HS-5 (cell line): Measurements from ENCODE around the gene OGFR.

Source experiments
- DNase-seq: peaks from one replicate; pipeline ENCODE4 v3.0.0-alpha.2; 2012; ENCODE audit warnings: low read depth

OGFR gene

GRCh38 chr20:62799873-62800272 lies 4.8 kb upstream of the OGFR start:
- no peak for DNase-seq

GRCh38 chr20:62800314-62801259 lies 4.0 kb upstream of the OGFR start:
- no peak for DNase-seq

DNA sequence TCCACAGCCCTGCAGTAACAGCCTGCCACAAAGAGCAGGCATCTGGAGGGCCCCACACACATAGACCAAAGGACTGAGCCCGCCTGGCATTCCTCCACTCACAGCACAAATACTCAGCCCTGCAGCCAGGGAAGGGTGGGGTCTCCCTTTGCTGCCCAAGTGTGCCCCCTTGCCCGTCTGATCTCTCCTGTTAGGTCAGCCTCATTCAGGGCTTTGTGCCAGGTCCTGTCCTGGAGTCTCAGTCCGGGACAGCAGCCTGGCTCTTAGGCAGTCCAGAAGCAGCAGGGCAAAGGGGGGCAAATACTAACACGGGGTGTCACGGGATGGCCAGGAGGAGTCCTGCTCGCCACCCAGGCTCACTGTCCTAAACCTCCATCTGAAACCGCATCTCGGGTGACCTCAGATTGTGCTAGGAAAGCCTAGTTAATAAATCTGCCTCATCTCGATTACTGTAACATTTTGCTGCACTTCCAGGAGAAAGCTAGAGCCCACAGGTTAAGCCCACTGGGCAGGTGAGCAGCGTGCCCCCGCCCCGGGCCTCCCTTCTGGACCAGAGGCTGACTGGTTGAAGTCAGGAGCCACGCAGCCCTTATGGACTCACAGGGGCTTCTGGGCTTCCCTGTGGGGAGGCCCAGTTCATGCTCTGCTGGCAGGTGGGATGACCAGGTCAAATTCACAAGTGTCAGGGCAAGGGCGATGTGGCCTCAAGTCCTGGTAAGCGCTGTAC lies 3.2 kb upstream of the OGFR start:
- DNase-seq: no peak

GRCh38 chr20:62802026-62802712 lies 2.5 kb upstream of the OGFR start:
- no peak for DNase-seq

DNA sequence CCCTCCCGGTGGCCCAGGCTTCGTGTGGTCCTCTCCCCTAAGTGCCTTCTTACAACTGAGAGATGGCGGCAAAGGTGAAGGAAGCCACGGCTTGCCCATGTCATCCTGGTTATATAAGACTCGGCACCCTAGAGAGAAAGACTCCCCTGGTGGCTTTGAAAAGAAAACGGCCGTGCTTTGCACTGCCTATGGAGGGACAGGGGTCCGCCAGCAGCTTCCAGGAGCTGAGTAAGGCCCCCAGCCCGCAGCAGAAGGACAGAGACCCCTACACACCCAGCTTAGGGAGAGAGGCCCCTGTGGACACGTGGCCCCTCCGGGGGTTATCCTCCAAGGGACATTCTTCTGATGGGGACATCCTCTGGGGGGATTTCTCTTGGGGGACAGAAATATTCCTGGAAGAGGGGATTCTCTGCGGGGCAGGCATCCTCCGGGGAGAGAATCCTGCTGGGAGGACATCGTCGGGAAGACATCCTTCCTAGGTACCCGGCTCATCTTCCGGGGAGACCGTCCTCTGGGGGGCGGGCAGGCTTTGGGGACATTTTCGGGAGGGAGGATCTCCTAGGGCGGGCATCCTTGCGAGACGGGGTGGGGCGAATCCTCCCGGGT lies 511 bp upstream of the OGFR start:
- no peak for DNase-seq

- DNase-seq: no peak
Measured at GRCh38 chr20:62805155-62805710, 598 bp downstream of the OGFR start.

GRCh38 chr20:62805711-62806382 lies 1.2 kb downstream of the OGFR start:
- no peak for DNase-seq

GRCh38 chr20:62806383-62807050 lies 1.9 kb downstream of the OGFR start:
- no peak for DNase-seq

DNA sequence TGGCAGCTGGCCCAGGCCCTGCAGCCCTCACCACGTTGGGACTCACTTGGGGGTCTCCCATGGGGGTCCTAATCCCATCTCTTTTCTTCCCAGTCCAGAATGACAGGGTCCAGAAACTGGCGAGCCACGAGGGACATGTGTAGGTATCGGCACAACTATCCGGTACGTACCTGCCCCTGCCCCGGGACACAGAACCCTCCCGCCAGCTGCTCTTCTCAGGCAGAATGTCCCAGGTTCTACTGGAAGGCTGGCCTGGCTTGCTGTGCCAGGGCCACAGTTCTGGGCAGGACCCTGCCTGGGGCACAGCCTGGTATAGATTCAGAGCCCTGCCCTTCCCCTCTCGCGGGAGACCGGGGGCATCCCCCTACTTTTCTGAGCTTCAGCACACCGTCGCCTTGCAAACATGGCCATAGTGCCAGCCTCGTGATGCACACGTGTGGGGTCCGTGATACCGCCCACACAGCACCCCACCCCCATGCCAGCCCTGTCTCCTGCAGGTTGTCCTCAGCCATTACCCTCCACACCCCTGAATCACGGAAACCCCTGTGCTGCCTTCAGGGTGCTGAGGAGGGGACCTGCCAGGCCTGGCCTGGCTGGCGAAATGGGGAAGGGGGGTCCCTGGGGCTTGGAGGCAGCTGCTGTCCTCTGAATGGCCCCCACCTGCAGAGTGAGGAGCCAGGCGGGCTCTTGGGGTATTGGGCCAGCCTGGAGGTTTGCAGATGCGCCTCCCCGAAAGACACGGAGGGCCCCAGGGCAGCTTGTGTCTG lies 3.0 kb downstream of the OGFR start:
- DNase-seq: no peak

- no peak for DNase-seq
Measured at GRCh38 chr20:62808211-62808865, 3.7 kb downstream of the OGFR start.

- DNase-seq: no peak
Measured at GRCh38 chr20:62809530-62810428, 5.1 kb downstream of the OGFR start.

DNA sequence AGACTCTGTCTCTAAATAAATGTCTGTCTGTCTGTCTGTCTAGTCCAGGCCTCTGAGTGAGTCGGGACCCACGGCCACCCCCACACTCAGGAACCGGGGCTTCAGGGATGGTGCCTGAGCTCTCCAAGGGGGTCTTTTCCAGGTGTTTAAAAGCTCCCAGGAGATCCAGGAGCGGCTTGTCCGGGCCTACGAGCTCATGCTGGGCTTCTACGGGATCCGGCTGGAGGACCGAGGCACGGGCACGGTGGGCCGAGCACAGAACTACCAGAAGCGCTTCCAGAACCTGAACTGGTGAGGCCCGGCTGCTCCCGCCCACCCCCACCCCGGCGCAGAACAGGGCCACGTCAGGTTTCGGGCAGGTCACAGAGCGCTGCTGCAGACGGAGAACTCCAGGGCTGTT lies 6.7 kb downstream of the OGFR start:
- DNase-seq: no peak

DNA sequence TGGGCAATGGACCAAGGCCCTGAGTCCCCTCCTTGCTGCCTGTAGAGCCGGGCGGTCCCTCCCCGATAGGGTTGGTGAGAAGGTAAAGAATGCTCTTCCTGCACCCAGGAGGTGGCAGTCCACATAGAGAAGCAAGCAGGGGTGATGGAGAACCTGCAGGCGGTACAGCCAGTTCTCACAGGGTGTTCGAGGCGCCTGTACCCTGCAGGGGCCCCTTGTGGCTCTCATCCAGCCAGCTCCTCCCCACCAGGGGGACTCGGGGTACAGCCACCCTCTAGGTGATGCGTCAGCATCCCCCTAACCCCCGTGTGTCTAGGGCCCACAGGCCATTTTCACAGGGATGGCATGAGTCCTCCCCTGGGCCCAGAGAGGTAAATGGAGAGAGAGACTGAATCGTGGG lies 7.1 kb downstream of the OGFR start:
- no peak for DNase-seq

- DNase-seq: no peak
Measured at GRCh38 chr20:62812181-62812906, 7.7 kb downstream of the OGFR start.

DNA sequence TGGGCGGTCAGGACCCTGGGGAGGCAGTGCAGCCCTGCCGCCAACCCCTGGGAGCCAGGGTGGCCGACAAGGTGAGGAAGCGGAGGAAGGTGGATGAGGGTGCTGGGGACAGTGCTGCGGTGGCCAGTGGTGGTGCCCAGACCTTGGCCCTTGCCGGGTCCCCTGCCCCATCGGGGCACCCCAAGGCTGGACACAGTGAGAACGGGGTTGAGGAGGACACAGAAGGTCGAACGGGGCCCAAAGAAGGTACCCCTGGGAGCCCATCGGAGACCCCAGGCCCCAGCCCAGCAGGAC lies 8.2 kb downstream of the OGFR start:
- no peak for DNase-seq

- DNase-seq: no peak
Measured at GRCh38 chr20:62813588-62813987, 9.0 kb downstream of the OGFR start.

DNA sequence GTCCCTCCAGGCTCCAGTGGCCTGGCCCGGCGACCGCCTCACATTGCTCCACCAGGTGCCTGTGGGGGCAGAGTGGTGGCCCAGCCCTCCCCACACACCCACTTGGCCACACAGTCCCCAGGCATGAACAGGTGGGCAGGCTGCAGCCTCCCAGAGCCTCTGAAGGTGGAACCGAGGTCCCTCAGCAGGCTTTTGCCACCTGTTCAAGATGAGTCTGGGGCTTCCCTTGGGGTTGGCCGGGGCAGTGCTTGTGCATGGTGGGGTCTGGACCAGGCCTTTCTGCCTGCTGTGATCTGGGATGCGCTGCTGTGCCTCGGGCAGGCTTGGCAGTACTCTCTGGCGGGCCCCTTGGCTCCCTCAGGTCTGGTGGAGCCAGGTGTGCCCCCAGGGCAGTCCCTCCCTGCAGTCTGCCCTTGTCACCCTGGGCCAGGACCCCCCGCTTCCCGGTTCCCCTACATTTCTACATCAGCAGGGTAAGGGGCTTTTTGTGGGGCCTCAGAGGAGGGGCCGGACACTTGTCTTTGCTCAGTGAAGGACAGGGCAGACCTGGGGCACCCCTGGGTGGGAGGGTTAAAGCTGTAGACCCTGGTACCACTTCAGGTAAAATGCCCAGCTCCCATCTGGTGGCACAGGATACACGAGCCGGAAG lies 9.5 kb downstream of the OGFR start:
- DNase-seq: no peak

GRCh38 chr20:62814709-62815065 lies 10.1 kb downstream of the OGFR start:
- no peak for DNase-seq
